Measurements from ENCODE around the gene STPG2. TPM values are rescaled to one million over a fixed set of nuclear protein-coding genes. Genes with fewer than 3 reads are reported as not detected.

Gene STPG2
- total and polyA plus RNA-seq, 2 donors (not counting 1 experiment from before 2014, with no cell fraction given), result 0.13 to 0.49 TPM

DNA sequence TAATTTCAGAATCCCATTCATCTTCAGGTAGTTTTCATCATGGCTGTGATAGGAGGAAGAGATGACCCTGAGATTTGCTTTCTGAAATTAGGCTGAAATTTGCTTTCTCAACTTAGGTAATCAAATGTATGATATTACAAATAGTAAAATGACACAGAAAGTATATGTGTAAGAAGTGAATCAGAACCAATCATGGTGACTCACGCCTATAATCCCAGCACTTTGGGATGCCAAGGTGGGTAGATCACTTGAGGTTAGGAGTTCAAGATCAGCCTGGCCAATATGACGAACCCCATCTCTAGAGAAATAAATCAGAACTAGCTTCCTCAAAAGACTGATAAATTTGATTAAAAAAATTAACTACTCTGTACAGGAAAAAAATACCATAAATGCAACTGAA, 555.4 kb downstream of the STPG2 start:
- Mint-ChIP-seq H3K9me3 (ENCODE audit: insufficient read depth) (peaks cover 2% of the 10 kb centered on the region), H3K4me3 (no peak overlapping the region), H3K4me1 (no peaks in the 10 kb centered on the region), H3K27me3 (no peaks in the 10 kb centered on the region), H3K27ac (no peak overlapping the region)
- H2AFZ ChIP-seq (ENCODE audit: insufficient read depth, low read depth, low read length, poor library complexity, severe bottlenecking), result no peak overlapping the region
- H3K36me3 ChIP-seq (replicated peaks in 1 of 2; ENCODE audit: control extremely low read depth in 1 of 2, control insufficient read depth in 1 of 2, extremely low read depth in 1 of 2, insufficient read depth in 2 of 2, low read length in 1 of 2), result no peaks in the 10 kb centered on the region
- H3K9me3 ChIP-seq (ENCODE audit: control extremely low read depth in 1 of 3, control insufficient read depth in 2 of 3, insufficient read depth in 1 of 3, low read length in 2 of 3), result peaks cover 0 to 5% (median 0%) of the 10 kb centered on the region in 3 donors
- no peaks in the 10 kb centered on the region for H3K79me2 ChIP-seq (ENCODE audit: control insufficient read depth, insufficient read depth, low read length)
- H3K4me3 ChIP-seq (ENCODE audit: control extremely low read depth in 1 of 5, extremely low read depth in 1 of 5, insufficient read depth in 1 of 5, low read depth in 2 of 5, low read length in 4 of 5), result no peak overlapping the region
- H4K20me1 ChIP-seq (ENCODE audit: control insufficient read depth, insufficient read depth, low read length, poor library complexity, severe bottlenecking), result no peaks in the 10 kb centered on the region
- no peaks in the 10 kb centered on the region for H3K4me1 ChIP-seq (ENCODE audit: control insufficient read depth in 2 of 2, insufficient read depth in 2 of 2, low read length in 2 of 2)
- DNase-seq (no peak), ATAC-seq (ENCODE audit: low read depth) (no peak)
- CTCF ChIA-PET, result no interaction called here
- POLR2A ChIA-PET, result no interaction called here
- H3K27ac ChIP-seq (ENCODE audit: low read length in 2 of 2), result no peak overlapping the region
- no peak overlapping the region for H3K4me2 ChIP-seq (replicated peaks; ENCODE audit: low read depth, low read length, poor library complexity, severe bottlenecking)
- intact Hi-C loops (cut with micrococcal nuclease), result no loop called here
- H3K9ac ChIP-seq (ENCODE audit: low read length), result no peak overlapping the region
- 100% methylated on average over 1 of the region's 2 CpGs for WGBS (ENCODE audit: insufficient coverage)
- TF ChIP-seq, protein P1, sequence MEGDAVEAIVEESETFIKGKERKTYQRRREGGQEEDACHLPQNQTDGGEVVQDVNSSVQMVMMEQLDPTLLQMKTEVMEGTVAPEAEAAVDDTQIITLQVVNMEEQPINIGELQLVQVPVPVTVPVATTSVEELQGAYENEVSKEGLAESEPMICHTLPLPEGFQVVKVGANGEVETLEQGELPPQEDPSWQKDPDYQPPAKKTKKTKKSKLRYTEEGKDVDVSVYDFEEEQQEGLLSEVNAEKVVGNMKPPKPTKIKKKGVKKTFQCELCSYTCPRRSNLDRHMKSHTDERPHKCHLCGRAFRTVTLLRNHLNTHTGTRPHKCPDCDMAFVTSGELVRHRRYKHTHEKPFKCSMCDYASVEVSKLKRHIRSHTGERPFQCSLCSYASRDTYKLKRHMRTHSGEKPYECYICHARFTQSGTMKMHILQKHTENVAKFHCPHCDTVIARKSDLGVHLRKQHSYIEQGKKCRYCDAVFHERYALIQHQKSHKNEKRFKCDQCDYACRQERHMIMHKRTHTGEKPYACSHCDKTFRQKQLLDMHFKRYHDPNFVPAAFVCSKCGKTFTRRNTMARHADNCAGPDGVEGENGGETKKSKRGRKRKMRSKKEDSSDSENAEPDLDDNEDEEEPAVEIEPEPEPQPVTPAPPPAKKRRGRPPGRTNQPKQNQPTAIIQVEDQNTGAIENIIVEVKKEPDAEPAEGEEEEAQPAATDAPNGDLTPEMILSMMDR (IDR thresholded peaks at IDR 0.05), result no peak
- TF ChIP-seq EZH2 (IDR thresholded peaks at IDR 0.05; ENCODE audit: borderline replicate concordance, insufficient read depth, low read depth, low read length, poor library complexity, severe bottlenecking), result no peak
- H3K27me3 ChIP-seq (replicated peaks in 1 of 4; ENCODE audit: control extremely low read depth in 1 of 4, control insufficient read depth in 3 of 4, insufficient read depth in 4 of 4, low read length in 3 of 4), result no peaks in the 10 kb centered on the region

DNA sequence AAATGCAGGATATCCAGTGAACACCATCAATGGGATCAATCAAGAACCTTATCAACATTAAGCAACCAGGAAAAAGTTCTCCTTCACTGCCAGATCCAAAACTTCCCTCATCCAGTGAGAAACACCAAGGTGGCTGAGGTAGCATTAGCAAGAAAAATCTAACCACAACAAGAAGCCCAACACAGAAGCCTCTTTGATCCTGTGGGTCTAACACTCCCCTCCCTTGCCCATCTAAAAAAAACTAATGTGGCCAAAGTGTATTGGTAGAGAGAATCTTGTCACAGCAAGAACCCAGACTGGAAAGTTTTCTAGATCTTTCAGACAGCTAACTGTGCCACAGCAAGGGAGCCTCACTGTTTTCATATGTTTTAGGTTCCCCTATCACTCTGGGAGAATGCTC, 558.0 kb downstream of the STPG2 start:
- no peaks in the 10 kb centered on the region for H3K36me3 ChIP-seq (replicated peaks in 1 of 2; ENCODE audit: control extremely low read depth in 1 of 2, control insufficient read depth in 1 of 2, extremely low read depth in 1 of 2, insufficient read depth in 2 of 2, low read length in 1 of 2)
- H3K79me2 ChIP-seq (ENCODE audit: control insufficient read depth, insufficient read depth, low read length), result no peaks in the 10 kb centered on the region
- H3K27me3 Mint-ChIP-seq, result no peaks in the 10 kb centered on the region
- no peaks in the 10 kb centered on the region for H3K27me3 ChIP-seq (replicated peaks in 1 of 4; ENCODE audit: control extremely low read depth in 1 of 4, control insufficient read depth in 3 of 4, insufficient read depth in 4 of 4, low read length in 3 of 4)
- no peak overlapping the region for H3K27ac ChIP-seq (ENCODE audit: low read length in 2 of 2)
- ChIA-PET POLR2A (no interaction called here), CTCF (no interaction called here)
- H3K9ac ChIP-seq (ENCODE audit: low read length), result no peak overlapping the region
- intact Hi-C loops (cut with micrococcal nuclease), result no loop called here
- no peaks in the 10 kb centered on the region for H3K9me3 ChIP-seq (ENCODE audit: control extremely low read depth in 1 of 3, control insufficient read depth in 2 of 3, insufficient read depth in 1 of 3, low read length in 2 of 3)
- ATAC-seq (ENCODE audit: low read depth) (no peak), DNase-seq (no peak)
- peaks cover 2% of the 10 kb centered on the region for H3K9me3 Mint-ChIP-seq (ENCODE audit: insufficient read depth)
- H3K4me1 ChIP-seq (ENCODE audit: control insufficient read depth in 2 of 2, insufficient read depth in 2 of 2, low read length in 2 of 2), result no peaks in the 10 kb centered on the region
- H4K20me1 ChIP-seq (ENCODE audit: control insufficient read depth, insufficient read depth, low read length, poor library complexity, severe bottlenecking), result no peaks in the 10 kb centered on the region
- TF ChIP-seq EZH2 (IDR thresholded peaks at IDR 0.05; ENCODE audit: borderline replicate concordance, insufficient read depth, low read depth, low read length, poor library complexity, severe bottlenecking), result no peak
- TF ChIP-seq, protein P1 (IDR thresholded peaks at IDR 0.05), result no peak
- no peak overlapping the region for H2AFZ ChIP-seq (ENCODE audit: insufficient read depth, low read depth, low read length, poor library complexity, severe bottlenecking)
- no peak overlapping the region for H3K27ac Mint-ChIP-seq
- H3K4me1 Mint-ChIP-seq, result no peaks in the 10 kb centered on the region
- H3K4me3 Mint-ChIP-seq, result no peak overlapping the region
- H3K4me3 ChIP-seq (ENCODE audit: control extremely low read depth in 1 of 5, extremely low read depth in 1 of 5, insufficient read depth in 1 of 5, low read depth in 2 of 5, low read length in 4 of 5), result no peak overlapping the region
- H3K4me2 ChIP-seq (replicated peaks; ENCODE audit: low read depth, low read length, poor library complexity, severe bottlenecking), result no peak overlapping the region

Data from B cell (primary cell).